Activated T-cell treated with anti-CD3 and anti-CD28 coated beads for 24 hours (primary cell): ENCODE results near the gene CLEC19A.

Experiments used
- DNase-seq: peaks from one replicate; pipeline ENCODE4 v3.0.0-alpha.2; 2020; ENCODE audit warnings: low read depth

Gene CLEC19A

GRCh38 chr16:19328364-19328763 lies 42.8 kb downstream of the CLEC19A start:
- no peak for DNase-seq

- DNase-seq: no peak
These were observed 44.4 kb downstream of the CLEC19A start for GRCh38 chr16:19329932-19330331.

- DNase-seq: no peak
These were observed 45.4 kb downstream of the CLEC19A start for GRCh38 chr16:19330841-19331397.

GRCh38 chr16:19331794-19332193 lies 46.3 kb downstream of the CLEC19A start:
- no peak for DNase-seq

- DNase-seq: no peak
These were observed 52.8 kb downstream of the CLEC19A start for GRCh38 chr16:19338335-19338734.

GRCh38 chr16:19344224-19344801 lies 58.8 kb downstream of the CLEC19A start:
- DNase-seq: no peak

GRCh38 chr16:19344980-19345379 lies 59.4 kb downstream of the CLEC19A start:
- DNase-seq: no peak

- DNase-seq: no peak
These were observed 60.9 kb downstream of the CLEC19A start for GRCh38 chr16:19346335-19346922.

GRCh38 chr16:19348125-19348524 lies 62.6 kb downstream of the CLEC19A start:
- no peak for DNase-seq

GRCh38 chr16:19348578-19349315 lies 63.2 kb downstream of the CLEC19A start:
- no peak for DNase-seq

GRCh38 chr16:19354371-19354770 lies 68.8 kb downstream of the CLEC19A start:
- no peak for DNase-seq

GRCh38 chr16:19356024-19356952 lies 70.8 kb downstream of the CLEC19A start:
- DNase-seq: no peak

GRCh38 chr16:19359556-19359955 lies 74.0 kb downstream of the CLEC19A start:
- no peak for DNase-seq
